ENCODE measurements around the gene KLHL26.

DNA sequence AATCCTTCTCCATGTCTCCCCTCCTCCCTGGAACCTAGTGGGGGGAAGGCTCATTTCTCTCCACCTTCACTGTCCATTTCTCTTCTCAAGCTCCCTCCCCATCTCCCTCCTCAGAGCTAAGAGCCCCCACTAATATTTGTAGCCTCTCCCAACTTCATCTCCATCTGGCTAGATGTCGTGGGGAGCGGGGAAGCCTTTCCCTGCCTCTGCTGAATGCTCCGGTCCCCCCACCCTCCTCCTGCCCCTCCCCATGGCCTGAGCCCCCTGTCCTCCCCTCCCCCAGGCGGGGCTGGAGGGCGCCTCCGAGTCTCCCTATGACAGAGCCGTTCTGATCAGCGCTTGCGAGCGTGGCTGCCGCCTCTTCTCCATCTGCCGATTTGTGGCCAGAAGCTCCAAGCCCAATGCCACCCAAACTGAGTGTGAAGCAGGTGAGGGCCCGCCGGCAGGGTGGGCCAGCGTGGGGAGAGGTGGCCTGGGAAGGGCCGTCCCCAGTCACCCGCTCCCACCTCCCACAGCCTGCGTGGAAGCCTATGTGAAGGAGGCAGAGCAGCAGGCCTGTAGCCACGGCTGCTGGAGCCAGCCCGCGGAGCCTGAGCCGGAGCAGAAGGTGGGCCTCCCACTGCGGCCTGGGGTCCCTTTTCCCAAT is 23.1 kb upstream of the KLHL26 start:
- TF ChIP-seq, protein P1, sequence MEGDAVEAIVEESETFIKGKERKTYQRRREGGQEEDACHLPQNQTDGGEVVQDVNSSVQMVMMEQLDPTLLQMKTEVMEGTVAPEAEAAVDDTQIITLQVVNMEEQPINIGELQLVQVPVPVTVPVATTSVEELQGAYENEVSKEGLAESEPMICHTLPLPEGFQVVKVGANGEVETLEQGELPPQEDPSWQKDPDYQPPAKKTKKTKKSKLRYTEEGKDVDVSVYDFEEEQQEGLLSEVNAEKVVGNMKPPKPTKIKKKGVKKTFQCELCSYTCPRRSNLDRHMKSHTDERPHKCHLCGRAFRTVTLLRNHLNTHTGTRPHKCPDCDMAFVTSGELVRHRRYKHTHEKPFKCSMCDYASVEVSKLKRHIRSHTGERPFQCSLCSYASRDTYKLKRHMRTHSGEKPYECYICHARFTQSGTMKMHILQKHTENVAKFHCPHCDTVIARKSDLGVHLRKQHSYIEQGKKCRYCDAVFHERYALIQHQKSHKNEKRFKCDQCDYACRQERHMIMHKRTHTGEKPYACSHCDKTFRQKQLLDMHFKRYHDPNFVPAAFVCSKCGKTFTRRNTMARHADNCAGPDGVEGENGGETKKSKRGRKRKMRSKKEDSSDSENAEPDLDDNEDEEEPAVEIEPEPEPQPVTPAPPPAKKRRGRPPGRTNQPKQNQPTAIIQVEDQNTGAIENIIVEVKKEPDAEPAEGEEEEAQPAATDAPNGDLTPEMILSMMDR (IDR thresholded peaks at IDR 0.05; ENCODE audit: insufficient read depth, low read length, poor library complexity, severe bottlenecking) = no peak
- no peak for TF ChIP-seq EZH2phosphoT487 (conservative IDR thresholded peaks at IDR 0.05; ENCODE audit: low read length)

Measured in SU-DHL-6 (cell line).